T-helper 1 cell (primary cell): ENCODE measurements around the gene CCDC198.

Experiments used
- DNase-seq, 5 donors: peaks; one replicate each; pipeline ENCODE4 v3.0.0-alpha.2; 2012 to 2020
- total RNA-seq, 4 donors: gene quantifications; one replicate each; lab custom pipeline; 2026; lab: John Stamatoyannopoulos, UW

CCDC198 gene
- 0 reads per million in 4 donors for total RNA-seq

GRCh38 chr14:57493467-57494181, at the start of gene CCDC198:
CCDC198 (minus strand) TSS chr14:57493857; CDS start chr14:57493715, 142 bp downstream.
- DNase-seq = no peak

DNA sequence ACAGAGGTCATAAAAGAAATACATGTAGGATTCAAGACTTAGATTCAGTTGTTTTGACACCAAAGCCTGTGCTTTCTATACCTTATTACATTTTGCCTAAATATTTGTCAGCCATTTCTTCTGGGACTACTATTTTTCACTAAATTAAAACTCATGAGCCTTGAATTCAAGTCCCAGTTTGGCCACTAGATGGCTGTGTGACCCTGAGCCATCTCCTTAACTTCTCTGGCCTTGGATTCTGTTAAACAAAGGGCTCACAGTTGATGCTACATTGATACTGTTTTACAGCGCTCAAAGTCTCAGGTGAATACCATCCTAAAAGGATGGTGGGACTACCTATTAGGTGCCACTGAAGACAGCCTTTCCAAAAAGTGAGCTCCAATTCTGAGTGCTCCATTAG, 39.6 kb upstream of the CCDC198 start:
- peak in 1 of 5 donors; percentile 1 for DNase-seq

GRCh38 chr14:57530571-57530970, 36.9 kb upstream of the CCDC198 start:
- no peak for DNase-seq

- no peak for DNase-seq
These were observed 33.3 kb upstream of the CCDC198 start for GRCh38 chr14:57526942-57527341.

GRCh38 chr14:57519043-57519442, 25.4 kb upstream of the CCDC198 start:
- no peak for DNase-seq

- DNase-seq = no peak
These were observed 18.6 kb upstream of the CCDC198 start for GRCh38 chr14:57512220-57512619.

DNA sequence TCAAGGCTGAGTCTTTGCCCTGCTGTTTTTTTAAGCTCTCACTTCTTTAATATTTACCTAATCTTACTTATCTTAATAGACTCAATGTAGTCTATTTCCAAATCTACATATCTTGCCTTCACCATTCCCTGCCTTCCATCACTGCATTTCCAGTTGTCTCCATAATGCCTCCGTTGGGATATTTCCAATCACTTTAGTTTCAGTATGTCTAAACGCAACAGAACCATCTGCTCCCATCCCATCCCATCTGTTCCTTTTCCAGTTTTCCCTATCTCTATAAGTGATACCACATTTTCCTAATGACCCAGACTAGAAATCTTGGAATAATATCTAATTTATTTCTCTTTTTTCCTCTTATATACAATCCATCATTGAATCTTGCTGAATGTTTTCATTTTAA, 15.1 kb upstream of the CCDC198 start:
- DNase-seq = no peak

GRCh38 chr14:57502586-57503254, 9.1 kb upstream of the CCDC198 start:
- no peak for DNase-seq

GRCh38 chr14:57501039-57501557, 7.4 kb upstream of the CCDC198 start:
- DNase-seq = no peak

- no peak for DNase-seq
These were observed 5.0 kb upstream of the CCDC198 start for GRCh38 chr14:57498659-57499058.

DNA sequence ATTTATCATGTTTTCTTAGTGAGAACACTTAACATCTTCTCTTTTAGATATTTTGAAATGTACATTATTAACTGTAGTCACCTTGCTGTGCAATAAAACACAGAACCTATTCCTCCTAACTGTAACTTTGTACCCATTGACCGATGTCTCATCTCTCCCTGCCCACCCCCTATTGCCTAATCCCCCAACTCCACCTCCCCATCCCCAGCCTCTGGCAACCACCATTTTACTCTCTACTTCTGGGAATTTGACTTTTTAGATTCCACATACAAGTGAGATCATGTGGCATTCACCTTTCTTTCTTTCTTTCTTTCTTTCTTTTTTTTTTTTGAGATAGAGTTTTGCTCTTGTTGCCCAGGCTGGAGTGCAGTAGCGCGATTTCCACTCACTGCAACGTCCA, 4.4 kb upstream of the CCDC198 start:
- DNase-seq = no peak

- DNase-seq = no peak
These were observed 1.8 kb upstream of the CCDC198 start for GRCh38 chr14:57495416-57495815.

DNA sequence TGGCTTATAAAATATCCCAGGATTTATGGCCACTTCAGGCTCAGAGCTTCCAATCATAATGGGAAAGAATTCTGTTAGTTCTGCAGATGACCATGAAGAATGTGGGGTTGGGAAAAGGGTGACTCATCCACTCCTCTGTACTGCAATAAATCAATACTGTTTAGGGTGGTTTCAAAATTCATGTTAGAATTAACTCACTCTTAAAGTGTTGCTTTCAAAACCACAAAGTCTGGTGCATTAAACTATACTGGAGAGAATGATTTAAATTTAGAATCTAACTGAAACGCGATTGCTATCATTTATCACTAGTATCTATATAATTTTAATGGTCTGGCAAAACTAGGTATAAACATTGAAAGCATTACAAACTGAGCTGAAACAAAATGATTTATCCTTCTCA, 798 bp downstream of the CCDC198 start:
- no peak for DNase-seq

GRCh38 chr14:57491640-57492039, 2.0 kb downstream of the CCDC198 start:
- no peak for DNase-seq

- DNase-seq = no peak
These were observed 5.9 kb downstream of the CCDC198 start for GRCh38 chr14:57487771-57488170.

DNA sequence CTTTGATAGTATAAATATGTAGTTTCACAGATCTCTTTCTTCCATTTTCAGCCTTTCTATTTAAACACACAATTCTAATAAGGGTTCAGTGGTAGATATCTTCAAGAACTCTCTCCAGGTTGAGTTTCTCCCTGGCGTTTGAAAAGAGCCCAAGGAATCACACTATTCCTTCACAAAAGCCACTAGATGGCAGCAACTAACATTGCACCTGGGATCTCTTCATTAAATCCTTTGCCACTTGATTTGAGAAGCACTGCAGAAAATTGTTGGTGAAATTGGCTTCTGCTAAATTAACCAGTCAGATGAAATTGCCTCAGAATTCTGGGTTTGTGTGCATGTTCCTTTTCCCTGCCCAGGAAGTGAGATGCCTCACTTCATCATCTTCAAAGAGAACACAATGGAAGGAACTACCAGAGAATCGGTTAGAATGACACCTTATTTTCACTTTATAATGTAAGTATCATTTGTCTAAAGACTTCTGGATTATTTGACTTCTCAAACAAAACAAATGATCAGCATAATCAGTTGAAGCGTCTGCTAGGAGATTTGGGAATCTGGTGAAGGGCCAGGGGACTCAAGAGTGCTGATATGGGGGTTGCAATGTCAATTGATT, 6.8 kb downstream of the CCDC198 start:
- DNase-seq = no peak

DNA sequence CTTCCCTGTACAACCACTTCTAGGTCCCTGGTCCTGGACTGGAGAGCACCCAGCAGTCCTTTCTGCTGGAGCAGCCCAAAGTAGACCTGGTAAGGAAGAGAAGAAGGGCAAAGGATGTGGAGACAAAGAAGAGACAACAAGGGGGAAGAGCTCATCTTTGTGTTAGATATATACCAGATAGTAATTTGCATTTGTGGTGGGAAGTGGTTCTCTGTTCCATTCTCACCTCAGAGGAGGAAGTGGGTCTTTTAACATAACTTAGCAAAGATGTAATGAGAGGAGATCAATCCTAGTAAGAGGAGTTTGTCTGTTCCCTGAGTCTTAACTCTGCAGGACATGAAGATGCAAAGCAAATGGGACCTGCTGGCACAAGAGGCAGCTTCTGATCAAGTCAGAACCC, 8.0 kb downstream of the CCDC198 start:
- no peak for DNase-seq

DNA sequence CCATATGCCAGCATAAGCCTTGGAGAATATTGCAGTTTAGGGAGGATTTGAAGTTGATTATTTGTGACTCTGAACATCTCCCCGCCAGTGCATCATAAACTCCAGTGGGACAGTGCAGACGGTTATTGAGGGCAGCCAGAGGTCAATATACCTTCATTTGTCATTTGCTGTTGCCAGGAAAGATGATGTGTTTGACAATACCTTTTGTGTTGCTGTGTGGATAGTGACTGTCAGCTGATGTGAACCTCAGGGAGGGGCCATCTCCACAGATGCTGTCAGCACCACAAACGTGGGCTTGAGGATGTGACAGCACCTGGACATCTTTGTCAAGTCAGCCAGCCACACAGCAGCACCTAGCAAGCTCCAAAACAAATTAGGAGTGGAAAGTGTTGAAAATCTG, 11.5 kb downstream of the CCDC198 start:
- DNase-seq = no peak

DNA sequence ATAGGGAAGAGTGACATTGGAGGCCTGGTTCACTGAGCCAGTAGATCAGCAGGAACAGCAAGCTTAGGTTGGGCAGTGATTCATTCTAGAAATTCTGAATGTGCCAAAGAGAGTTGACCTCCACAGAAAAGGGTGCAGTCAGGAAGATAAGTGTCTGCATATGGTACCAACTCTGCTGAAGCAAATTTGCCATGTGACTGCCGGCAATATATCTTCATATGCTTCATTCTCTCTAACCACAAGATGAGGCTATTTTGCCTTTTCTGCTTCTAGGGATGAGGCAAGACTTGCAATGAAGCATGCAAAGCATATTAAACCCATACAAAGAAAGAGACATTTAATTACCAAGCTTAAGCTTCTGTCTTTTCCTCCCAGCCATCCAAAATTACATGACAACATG, 13.6 kb downstream of the CCDC198 start:
- no peak for DNase-seq

DNA sequence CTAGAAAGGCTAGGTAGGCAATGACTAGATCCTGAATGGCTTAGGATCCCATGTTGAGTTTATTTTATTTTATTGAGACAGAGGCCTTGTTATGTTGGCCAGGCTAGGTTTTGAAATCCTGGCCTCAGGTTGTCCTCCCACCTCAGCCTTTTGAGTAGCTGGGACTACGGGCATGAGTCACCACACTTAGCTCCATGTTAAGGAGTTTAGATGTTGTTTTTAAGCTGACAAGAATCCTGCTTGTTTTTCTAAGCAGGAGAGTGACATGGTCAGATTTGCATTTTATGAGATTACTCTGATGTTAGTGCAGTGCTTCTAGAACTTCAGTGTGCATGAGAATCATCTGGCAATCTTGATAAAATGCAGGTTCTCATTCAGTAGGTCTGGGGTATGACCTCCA, 14.5 kb downstream of the CCDC198 start:
- DNase-seq = no peak

GRCh38 chr14:57478050-57478449, 15.6 kb downstream of the CCDC198 start:
- no peak for DNase-seq

GRCh38 chr14:57470909-57471308, 22.7 kb downstream of the CCDC198 start:
- DNase-seq = no peak

DNA sequence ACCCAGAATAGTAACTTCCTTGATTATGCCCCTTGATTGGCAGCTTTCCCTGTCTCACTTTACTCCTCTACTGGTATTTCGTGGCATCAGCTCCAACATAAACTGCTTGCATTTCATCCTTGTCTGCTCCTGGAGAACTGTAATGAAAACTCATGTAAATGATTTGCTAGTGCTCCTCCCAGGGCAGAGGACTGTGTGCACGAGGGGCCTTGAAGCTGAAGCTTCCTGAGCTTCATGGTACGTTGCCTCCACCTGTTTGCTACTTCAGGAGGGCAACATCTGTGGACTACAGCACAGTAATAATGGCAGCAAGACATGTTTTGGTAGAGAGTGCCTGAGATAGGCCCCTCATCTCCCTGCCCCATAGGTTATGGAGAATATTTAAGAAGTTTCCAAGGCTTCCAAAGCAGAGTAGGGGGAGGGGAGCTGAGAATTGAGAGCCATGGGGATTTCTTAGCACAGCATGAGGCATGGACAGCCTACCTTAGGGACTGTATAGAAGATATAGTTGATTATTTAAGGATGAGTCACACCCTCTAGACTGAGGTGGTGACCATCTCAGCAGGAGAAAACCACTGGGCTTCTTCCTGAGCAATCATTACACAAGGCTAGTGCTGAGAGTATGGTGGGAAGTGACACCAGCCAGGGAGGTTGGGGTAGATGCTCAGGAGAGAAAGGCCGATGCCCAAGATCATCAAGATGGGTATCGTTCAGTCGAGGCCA, 29.5 kb downstream of the CCDC198 start:
- DNase-seq = no peak
